Mesothelial cell of epicardium (in vitro differentiated cells): ENCODE results near the gene RNF125. TPM values are rescaled to one million over a fixed set of nuclear protein-coding genes. Genes with fewer than 3 reads are reported as not detected.

Experiments used
- DNase-seq, 2 experiments: peaks; one replicate each; pipeline ENCODE4 v3.0.0; 2021; ENCODE audit warnings: low spot score in 2 of 2; ENCODE audit not compliant: unreplicated experiment in 2 of 2
- H3K27ac Mint-ChIP-seq: 2 replicates; pipeline ENCODE4 v1.8.0; 2021; ENCODE audit warnings: mixed read lengths
- H3K27me3 Mint-ChIP-seq: 2 replicates; pipeline ENCODE4 v1.8.0; 2021; ENCODE audit warnings: low read depth, mixed read lengths
- H3K36me3 Mint-ChIP-seq: 2 replicates; pipeline ENCODE4 v1.8.0; 2021; ENCODE audit warnings: mixed read lengths
- H3K4me1 Mint-ChIP-seq: 2 replicates; pipeline ENCODE4 v1.8.0; 2021; ENCODE audit warnings: mixed read lengths
- H3K4me3 Mint-ChIP-seq: 2 replicates; pipeline ENCODE4 v1.8.0; 2021; ENCODE audit warnings: mild to moderate bottlenecking, moderate library complexity, mixed read lengths
- H3K9me3 Mint-ChIP-seq: 2 replicates; pipeline ENCODE4 v1.8.0; 2021; ENCODE audit warnings: mixed read lengths
- CTCF ChIP-seq: fragments of 200-600 bp; sonication (generic); IDR thresholded peaks from one replicate; pipeline ENCODE4 v1.5.0; 2021; ENCODE audit warnings: antibody characterized with exemption; ENCODE audit not compliant: unreplicated experiment
- total RNA-seq: library from RNA; stranded (reverse); gene quantifications from 3 replicates; pipeline ENCODE4 v1.2.1, GENCODE V29; 2021

The RNF125 gene
- total RNA-seq, 1 donor from 2014 or later, result 0.74 TPM

- Mint-ChIP-seq H3K4me1 (no peaks in the 10 kb centered on the region), H3K4me3 (no peak overlapping the region), H3K27ac (no peak overlapping the region), H3K27me3 (no peaks in the 10 kb centered on the region), H3K9me3 (peaks cover 4% of the 10 kb centered on the region), H3K36me3 (peaks cover 3% of the 10 kb centered on the region)
- DNase-seq, result no peak
- no peak for TF ChIP-seq CTCF
Observed at GRCh38 chr18:32042337-32042736, 23.7 kb downstream of the RNF125 start.

- Mint-ChIP-seq H3K27ac (no peak overlapping the region), H3K27me3 (no peaks in the 10 kb centered on the region), H3K4me3 (no peak overlapping the region), H3K9me3 (no peaks in the 10 kb centered on the region), H3K4me1 (peaks cover 9% of the 10 kb centered on the region), H3K36me3 (no peaks in the 10 kb centered on the region)
- no peak for DNase-seq
- no peak for TF ChIP-seq CTCF
Observed at GRCh38 chr18:32048507-32049091, 30.0 kb downstream of the RNF125 start.

- no peak for DNase-seq
- H3K4me1 Mint-ChIP-seq, result peaks cover 9% of the 10 kb centered on the region
- no peaks in the 10 kb centered on the region for H3K36me3 Mint-ChIP-seq
- no peaks in the 10 kb centered on the region for H3K9me3 Mint-ChIP-seq
- TF ChIP-seq CTCF, result no peak
- no peak overlapping the region for H3K27ac Mint-ChIP-seq
- no peaks in the 10 kb centered on the region for H3K27me3 Mint-ChIP-seq
- no peak overlapping the region for H3K4me3 Mint-ChIP-seq
Observed at GRCh38 chr18:32049393-32050171, 31.0 kb downstream of the RNF125 start.

GRCh38 chr18:32056613-32057358, 38.2 kb downstream of the RNF125 start:
- Mint-ChIP-seq H3K36me3 (no peaks in the 10 kb centered on the region), H3K4me3 (no peak overlapping the region), H3K9me3 (no peaks in the 10 kb centered on the region), H3K27me3 (no peaks in the 10 kb centered on the region), H3K4me1 (no peaks in the 10 kb centered on the region), H3K27ac (no peak overlapping the region)
- DNase-seq, result no peak
- TF ChIP-seq CTCF, result no peak

- H3K36me3 Mint-ChIP-seq, result no peaks in the 10 kb centered on the region
- DNase-seq, result no peak
- H3K4me3 Mint-ChIP-seq, result no peak overlapping the region
- no peaks in the 10 kb centered on the region for H3K4me1 Mint-ChIP-seq
- no peaks in the 10 kb centered on the region for H3K27me3 Mint-ChIP-seq
- no peak for TF ChIP-seq CTCF
- no peak overlapping the region for H3K27ac Mint-ChIP-seq
- no peaks in the 10 kb centered on the region for H3K9me3 Mint-ChIP-seq
Observed at GRCh38 chr18:32057624-32058165, 39.1 kb downstream of the RNF125 start.
